Measurements from ENCODE around the gene MX1. TPM values are rescaled to one million over a fixed set of nuclear protein-coding genes. Genes with fewer than 3 reads are reported as not detected.

Gene MX1
- total RNA-seq, 1 experiment from 2014 or later, result 1.2 TPM

DNA sequence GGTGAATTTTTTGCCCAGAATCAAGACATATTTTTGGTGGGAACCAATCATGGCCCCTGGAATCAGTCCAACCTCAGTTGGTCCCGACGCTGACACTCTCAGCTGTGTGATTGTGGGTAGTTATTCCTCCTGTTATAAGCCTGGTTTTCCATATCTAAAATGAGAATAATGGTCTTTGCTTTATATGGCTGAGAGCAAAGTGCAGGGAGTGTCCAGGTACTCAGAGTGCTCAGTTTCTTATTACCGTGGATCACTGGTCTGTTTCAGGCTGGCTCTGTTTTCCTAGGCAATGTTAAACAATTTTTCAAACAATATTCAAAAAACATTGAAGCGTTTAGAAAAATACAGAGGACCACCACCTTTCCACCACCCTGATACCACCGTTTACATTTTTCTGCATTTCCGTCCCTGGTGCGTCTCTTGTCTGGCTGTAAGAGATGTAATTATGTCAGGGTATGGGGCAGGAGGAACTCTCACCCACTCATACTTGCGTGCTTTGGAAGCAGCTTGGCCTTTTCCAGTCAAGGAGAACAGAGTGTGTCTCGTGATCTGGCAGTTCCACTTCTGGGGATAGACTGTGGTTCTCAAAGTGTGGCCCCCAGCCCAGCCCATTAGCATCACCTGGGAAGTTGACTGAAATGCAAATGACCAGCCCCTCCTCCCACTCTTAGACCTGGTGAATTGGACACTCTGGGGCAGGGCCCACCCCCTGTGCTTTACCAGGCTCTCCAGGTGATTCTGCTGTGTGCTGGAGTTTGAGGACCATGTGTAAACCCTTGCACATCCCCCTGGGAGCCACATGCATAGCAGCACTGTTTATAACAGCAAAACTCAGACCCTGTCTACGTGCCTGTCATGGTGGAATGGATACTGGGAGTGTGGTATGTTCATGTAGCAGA, 6.8 kb downstream of the MX1 start:
- peaks cover 7% of the 10 kb centered on the region for H3K9me3 ChIP-seq (ENCODE audit: low read depth, low read length, poor library complexity, severe bottlenecking)
- TF ChIP-seq, protein P1, sequence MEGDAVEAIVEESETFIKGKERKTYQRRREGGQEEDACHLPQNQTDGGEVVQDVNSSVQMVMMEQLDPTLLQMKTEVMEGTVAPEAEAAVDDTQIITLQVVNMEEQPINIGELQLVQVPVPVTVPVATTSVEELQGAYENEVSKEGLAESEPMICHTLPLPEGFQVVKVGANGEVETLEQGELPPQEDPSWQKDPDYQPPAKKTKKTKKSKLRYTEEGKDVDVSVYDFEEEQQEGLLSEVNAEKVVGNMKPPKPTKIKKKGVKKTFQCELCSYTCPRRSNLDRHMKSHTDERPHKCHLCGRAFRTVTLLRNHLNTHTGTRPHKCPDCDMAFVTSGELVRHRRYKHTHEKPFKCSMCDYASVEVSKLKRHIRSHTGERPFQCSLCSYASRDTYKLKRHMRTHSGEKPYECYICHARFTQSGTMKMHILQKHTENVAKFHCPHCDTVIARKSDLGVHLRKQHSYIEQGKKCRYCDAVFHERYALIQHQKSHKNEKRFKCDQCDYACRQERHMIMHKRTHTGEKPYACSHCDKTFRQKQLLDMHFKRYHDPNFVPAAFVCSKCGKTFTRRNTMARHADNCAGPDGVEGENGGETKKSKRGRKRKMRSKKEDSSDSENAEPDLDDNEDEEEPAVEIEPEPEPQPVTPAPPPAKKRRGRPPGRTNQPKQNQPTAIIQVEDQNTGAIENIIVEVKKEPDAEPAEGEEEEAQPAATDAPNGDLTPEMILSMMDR (conservative IDR thresholded peaks at IDR 0.05; ENCODE audit: low read depth, low read length), result no peak
- no peak for TF ChIP-seq EZH2 (IDR thresholded peaks at IDR 0.05; ENCODE audit: borderline replicate concordance, low read depth, low read length, poor library complexity, severe bottlenecking)
- intact Hi-C loops (cut with micrococcal nuclease; ENCODE audit: unreplicated experiment), result no loop called here
- POLR2A ChIA-PET (ENCODE audit: low non-redundant PET), result no interaction called here
- H3K27me3 ChIP-seq (replicated peaks; ENCODE audit: insufficient read depth, low read depth, low read length, poor library complexity), result no peaks in the 10 kb centered on the region
- no peak overlapping the region for H3K4me3 ChIP-seq (ENCODE audit: low read depth, low read length, poor library complexity, severe bottlenecking)
- no peaks in the 10 kb centered on the region for H3K36me3 ChIP-seq (ENCODE audit: insufficient read depth, low read length, poor library complexity, severe bottlenecking)
- CTCF ChIA-PET, result no interaction called here
- BruUV-seq (replicated peaks), result no TSS peak
- DNase-seq (ENCODE audit: low spot score), result no peak
- no peaks in the 10 kb centered on the region for H3K4me1 ChIP-seq (ENCODE audit: insufficient read depth, low read length, poor library complexity, severe bottlenecking)
- no peak overlapping the region for H3K27ac ChIP-seq (ENCODE audit: low read depth, low read length, poor library complexity, severe bottlenecking)

DNA sequence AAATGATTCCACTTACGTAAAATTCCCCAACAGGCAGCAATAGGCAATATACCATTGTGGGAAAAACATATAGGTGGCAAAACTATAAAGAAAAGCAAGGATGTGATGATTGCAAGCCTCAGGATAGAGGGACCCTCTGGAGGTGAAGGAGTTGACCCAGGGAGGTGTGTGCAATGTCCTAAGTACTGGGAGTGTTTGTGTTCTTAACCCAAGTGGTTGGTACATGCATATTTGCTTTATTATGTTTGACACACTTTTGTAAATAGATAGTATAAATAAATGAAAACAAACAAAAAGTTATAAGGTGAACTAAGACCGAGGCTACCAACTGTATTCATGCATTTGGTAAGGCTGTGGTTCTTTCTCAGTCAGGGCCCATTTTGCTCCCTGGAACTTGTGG, 7.5 kb downstream of the MX1 start:
- no peak for TF ChIP-seq EZH2 (IDR thresholded peaks at IDR 0.05; ENCODE audit: borderline replicate concordance, low read depth, low read length, poor library complexity, severe bottlenecking)
- TF ChIP-seq, protein P1 (conservative IDR thresholded peaks at IDR 0.05; ENCODE audit: low read depth, low read length), result no peak

DNA sequence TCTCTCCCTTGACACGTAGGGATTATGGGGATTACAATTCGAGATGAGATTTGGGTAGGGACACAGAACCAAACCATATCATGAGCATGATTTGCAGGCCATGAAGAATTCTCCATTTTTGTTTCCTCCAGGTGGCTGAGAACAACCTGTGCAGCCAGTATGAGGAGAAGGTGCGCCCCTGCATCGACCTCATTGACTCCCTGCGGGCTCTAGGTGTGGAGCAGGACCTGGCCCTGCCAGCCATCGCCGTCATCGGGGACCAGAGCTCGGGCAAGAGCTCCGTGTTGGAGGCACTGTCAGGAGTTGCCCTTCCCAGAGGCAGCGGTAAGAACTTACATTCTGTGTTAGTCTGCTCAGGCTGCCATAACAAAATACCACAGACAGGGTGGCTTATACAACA, 9.7 kb downstream of the MX1 start:
- intact Hi-C loops (cut with micrococcal nuclease; ENCODE audit: unreplicated experiment), result no loop called here
- Histone ChIP-seq H3K4me3 (ENCODE audit: low read depth, low read length, poor library complexity, severe bottlenecking) (no peak overlapping the region), H3K27me3 (replicated peaks; ENCODE audit: insufficient read depth, low read depth, low read length, poor library complexity) (no peaks in the 10 kb centered on the region), H3K4me1 (ENCODE audit: insufficient read depth, low read length, poor library complexity, severe bottlenecking) (no peaks in the 10 kb centered on the region), H3K27ac (ENCODE audit: low read depth, low read length, poor library complexity, severe bottlenecking) (no peak overlapping the region), H3K36me3 (ENCODE audit: insufficient read depth, low read length, poor library complexity, severe bottlenecking) (no peaks in the 10 kb centered on the region), H3K9me3 (ENCODE audit: low read depth, low read length, poor library complexity, severe bottlenecking) (peaks cover 7% of the 10 kb centered on the region)
- DNase-seq (ENCODE audit: low spot score), result no peak
- CTCF ChIA-PET, result no interaction called here
- no TSS peak for BruUV-seq (replicated peaks)
- POLR2A ChIA-PET (ENCODE audit: low non-redundant PET), result no interaction called here
- TF ChIP-seq EZH2 (IDR thresholded peaks at IDR 0.05; ENCODE audit: borderline replicate concordance, low read depth, low read length, poor library complexity, severe bottlenecking), result no peak
- TF ChIP-seq, protein P1 (conservative IDR thresholded peaks at IDR 0.05; ENCODE audit: low read depth, low read length), result no peak

More for the DNA sequence above, 7.5 kb downstream of the MX1 start:
- Histone ChIP-seq H3K27me3 (replicated peaks; ENCODE audit: insufficient read depth, low read depth, low read length, poor library complexity) (no peaks in the 10 kb centered on the region), H3K4me3 (ENCODE audit: low read depth, low read length, poor library complexity, severe bottlenecking) (no peak overlapping the region), H3K36me3 (ENCODE audit: insufficient read depth, low read length, poor library complexity, severe bottlenecking) (no peaks in the 10 kb centered on the region), H3K9me3 (ENCODE audit: low read depth, low read length, poor library complexity, severe bottlenecking) (peaks cover 7% of the 10 kb centered on the region), H3K27ac (ENCODE audit: low read depth, low read length, poor library complexity, severe bottlenecking) (no peak overlapping the region), H3K4me1 (ENCODE audit: insufficient read depth, low read length, poor library complexity, severe bottlenecking) (no peaks in the 10 kb centered on the region)
- CTCF ChIA-PET, result no interaction called here
- no TSS peak for BruUV-seq (replicated peaks)
- POLR2A ChIA-PET (ENCODE audit: low non-redundant PET), result no interaction called here
- intact Hi-C loops (cut with micrococcal nuclease; ENCODE audit: unreplicated experiment), result no loop called here
- no peak for DNase-seq (ENCODE audit: low spot score)
